ENCODE measurements around the gene EIF4A3. TPM values are rescaled to one million over a fixed set of nuclear protein-coding genes. Genes with fewer than 3 reads are reported as not detected.

Gene EIF4A3
- 64.0 and 100 TPM in 2 replicates for total RNA-seq

GRCh38 chr17:80147035-80147822, at the start of gene EIF4A3:
EIF4A3 (minus strand) TSS chr17:80147128; CDS start chr17:80146961, 167 bp downstream.

GRCh38 chr17:80169784-80170500, 23.0 kb upstream of the EIF4A3 start, which contains the start of gene CARD14:
CARD14 (plus strand) TSS chr17:80170030; CDS start chr17:80181439, 11,409 bp downstream.

GRCh38 chr17:80101011-80101945, 45.6 kb downstream of the EIF4A3 start, which contains the start of gene GAA:
GAA (plus strand) TSS chr17:80101581; CDS start chr17:80104587, 3,006 bp downstream.

Other genes with a start within 250 kb of the EIF4A3 start
- 20.1 and 26.0 TPM in 2 replicates for gene TBC1D16, start 111.3 kb downstream of the EIF4A3 start, total RNA-seq
- 0.47 and 0.57 TPM in 2 replicates for gene CCDC40, start 110.5 kb downstream of the EIF4A3 start, total RNA-seq
- gene GAA, start 45.5 kb downstream of the EIF4A3 start, total RNA-seq, result 14.5 and 39.9 TPM in 2 replicates
- gene CARD14, start 22.9 kb upstream of the EIF4A3 start, total RNA-seq, result 0.62 TPM in 1 of 2 replicates, not detected in the other
- gene SGSH, start 73.2 kb upstream of the EIF4A3 start, total RNA-seq, result 6.1 and 9.0 TPM in 2 replicates
- gene SLC26A11, start 73.3 kb upstream of the EIF4A3 start, total RNA-seq, result 1.5 and 1.6 TPM in 2 replicates
- gene RNF213, start 113.7 kb upstream of the EIF4A3 start, total RNA-seq, result 25.2 and 39.0 TPM in 2 replicates